Panc1 (cell line): ENCODE data around the gene VAPB. TPM values are rescaled to one million over a fixed set of nuclear protein-coding genes. Genes with fewer than 3 reads are reported as not detected.
A peak's percentile ranks its signal among the peaks of the same experiment; 100 is the strongest.

Experiments used
- ATAC-seq: fragments of 200-7000 bp; cut with Tn5 transposase; 2 replicates; pipeline ENCODE4 v1.9.1; 2020; ENCODE audit warnings: mild to moderate bottlenecking, moderate library complexity
- BruUV-seq: library from RNA; stranded (reverse); fragments of 400-500 nt; replicated peaks from 2 replicates; lab custom pipeline; 2021; lab: Mats Ljungman, UMichigan
- CTCF ChIA-PET: fragments of 300-600 bp; sonication (Branson Sonifier 250); formaldehyde crosslinking; loops from one replicate; lab custom pipeline; 2022; ENCODE audit warnings: antibody characterized with exemption; lab: Charles Lee
- POLR2A ChIA-PET: fragments of 300-600 bp; sonication (Branson Sonifier 250); formaldehyde crosslinking; loops from one replicate; lab custom pipeline; 2022; ENCODE audit warnings: antibody characterized with exemption; lab: Charles Lee
- DNase-seq: peaks from one replicate; pipeline ENCODE4 v3.0.0-alpha.2; 2010; ENCODE audit warnings: low read depth, low spot score
- H3K27ac ChIP-seq: 2 replicates; pipeline ENCODE4 v1.5.1; 2011; ENCODE audit warnings: mild to moderate bottlenecking, low read length, inconsistent platforms
- H3K27me3 ChIP-seq: fragments of 200-500 bp; sonication (Bioruptor generic); 2 replicates; pipeline ENCODE4 v1.6.0; 2014; ENCODE audit warnings: low read length, inconsistent platforms; ENCODE audit not compliant: control insufficient read depth, insufficient read depth
- H3K36me3 ChIP-seq: fragments of 200-500 bp; sonication (Bioruptor generic); 2 replicates; pipeline ENCODE4 v1.5.1; 2014; ENCODE audit warnings: inconsistent platforms, mild to moderate bottlenecking, low read length, moderate library complexity; ENCODE audit not compliant: control insufficient read depth, insufficient read depth
- H3K4me1 ChIP-seq: 2 replicates; pipeline ENCODE4 v1.5.1; 2011; ENCODE audit warnings: inconsistent platforms, mild to moderate bottlenecking, low read length, moderate library complexity; ENCODE audit not compliant: control insufficient read depth, insufficient read depth
- H3K4me3 ChIP-seq, 2 experiments: 2 replicates each; pipeline ENCODE4 v1.5.1; 2011 to 2012; ENCODE audit warnings: low read depth in 2 of 2, low read length in 2 of 2, mild to moderate bottlenecking in 2 of 2, inconsistent platforms in 1 of 2, moderate library complexity in 1 of 2
- H3K9me3 ChIP-seq: fragments of 200-500 bp; sonication (Bioruptor generic); 2 replicates; pipeline ENCODE4 v1.5.1; 2014; ENCODE audit warnings: low read depth, mild to moderate bottlenecking, inconsistent platforms, low read length, moderate library complexity; ENCODE audit not compliant: control insufficient read depth, insufficient read depth
- POLR2AphosphoS5 ChIP-seq: IDR thresholded peaks from 2 replicates; pipeline ENCODE4 v1.6.1; 2012; ENCODE audit warnings: mild to moderate bottlenecking, low read depth, low read length, moderate library complexity
- REST ChIP-seq, 2 experiments: IDR thresholded peaks; 2 replicates each; pipeline ENCODE4 v1.6.1; 2011 to 2012; ENCODE audit warnings: low read depth in 2 of 2, control low read depth in 1 of 2, low read length in 1 of 2, mild to moderate bottlenecking in 1 of 2, moderate library complexity in 1 of 2; ENCODE audit not compliant: insufficient read depth in 1 of 2
- SIN3A ChIP-seq: IDR thresholded peaks from 2 replicates; pipeline ENCODE4 v1.6.1; 2012; ENCODE audit warnings: low read depth, mild to moderate bottlenecking, low read length, moderate library complexity, borderline replicate concordance; ENCODE audit not compliant: insufficient read depth
- TCF7L2 ChIP-seq: IDR thresholded peaks from 2 replicates; pipeline ENCODE4 v1.6.1; 2011; ENCODE audit warnings: mild to moderate bottlenecking, low read depth, low read length, inconsistent platforms
- in situ Hi-C: cut with HindIII; loops from 2 replicates; pipeline ENCODE4 v1.10.0; 2016; ENCODE audit warnings: low sequenced_read_pairs, low pct_unique_long_range_greater_than_20kb
- intact Hi-C: fragments of 100-400 bp; cut with micrococcal nuclease; formaldehyde crosslinking; loops from one replicate; pipeline ENCODE4 v1.10.0; 2022; ENCODE audit not compliant: unreplicated experiment
- total RNA-seq: library from RNA; stranded (reverse); gene quantifications from one replicate; pipeline ENCODE4 v1.2.1, GENCODE V29; 2021; ENCODE audit not compliant: unreplicated experiment
- TF ChIP-seq, protein P1 (sequence below): fragments of 450-650 bp; IDR thresholded peaks from 2 replicates; pipeline ENCODE4 v1.5.1; 2017; ENCODE audit warnings: mild to moderate bottlenecking

Gene VAPB
- total RNA-seq, 1 experiment from 2014 or later = 50.9 TPM

- ATAC-seq = no peak
- ChIA-PET POLR2A (no interaction called here), CTCF (no interaction called here)
- Histone ChIP-seq H3K4me1 (no peaks in the 10 kb centered on the region), H3K4me3 (no peak overlapping the region), H3K36me3 (no peaks in the 10 kb centered on the region), H3K27me3 (no peaks in the 10 kb centered on the region), H3K27ac (no peak overlapping the region), H3K9me3 (peaks cover under 1% of the 10 kb centered on the region; the same call in 1 of the 2 replicates)
- DNase-seq = no peak
- intact Hi-C loops = no loop called here
- BruUV-seq = no TSS peak
- in situ Hi-C loops = no loop called here
- TF ChIP-seq POLR2AphosphoS5 (no peak), SIN3A (no peak), REST (IDR thresholded peaks at IDR 0.05; ENCODE audit: insufficient read depth in 1 of 2, low read depth in 2 of 2, low read length in 1 of 2) (no peak), TCF7L2 (no peak)
- TF ChIP-seq, protein P1, sequence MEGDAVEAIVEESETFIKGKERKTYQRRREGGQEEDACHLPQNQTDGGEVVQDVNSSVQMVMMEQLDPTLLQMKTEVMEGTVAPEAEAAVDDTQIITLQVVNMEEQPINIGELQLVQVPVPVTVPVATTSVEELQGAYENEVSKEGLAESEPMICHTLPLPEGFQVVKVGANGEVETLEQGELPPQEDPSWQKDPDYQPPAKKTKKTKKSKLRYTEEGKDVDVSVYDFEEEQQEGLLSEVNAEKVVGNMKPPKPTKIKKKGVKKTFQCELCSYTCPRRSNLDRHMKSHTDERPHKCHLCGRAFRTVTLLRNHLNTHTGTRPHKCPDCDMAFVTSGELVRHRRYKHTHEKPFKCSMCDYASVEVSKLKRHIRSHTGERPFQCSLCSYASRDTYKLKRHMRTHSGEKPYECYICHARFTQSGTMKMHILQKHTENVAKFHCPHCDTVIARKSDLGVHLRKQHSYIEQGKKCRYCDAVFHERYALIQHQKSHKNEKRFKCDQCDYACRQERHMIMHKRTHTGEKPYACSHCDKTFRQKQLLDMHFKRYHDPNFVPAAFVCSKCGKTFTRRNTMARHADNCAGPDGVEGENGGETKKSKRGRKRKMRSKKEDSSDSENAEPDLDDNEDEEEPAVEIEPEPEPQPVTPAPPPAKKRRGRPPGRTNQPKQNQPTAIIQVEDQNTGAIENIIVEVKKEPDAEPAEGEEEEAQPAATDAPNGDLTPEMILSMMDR = no peak
Observed at GRCh38 chr20:58480551-58481336, 91.7 kb downstream of the VAPB start.

DNA sequence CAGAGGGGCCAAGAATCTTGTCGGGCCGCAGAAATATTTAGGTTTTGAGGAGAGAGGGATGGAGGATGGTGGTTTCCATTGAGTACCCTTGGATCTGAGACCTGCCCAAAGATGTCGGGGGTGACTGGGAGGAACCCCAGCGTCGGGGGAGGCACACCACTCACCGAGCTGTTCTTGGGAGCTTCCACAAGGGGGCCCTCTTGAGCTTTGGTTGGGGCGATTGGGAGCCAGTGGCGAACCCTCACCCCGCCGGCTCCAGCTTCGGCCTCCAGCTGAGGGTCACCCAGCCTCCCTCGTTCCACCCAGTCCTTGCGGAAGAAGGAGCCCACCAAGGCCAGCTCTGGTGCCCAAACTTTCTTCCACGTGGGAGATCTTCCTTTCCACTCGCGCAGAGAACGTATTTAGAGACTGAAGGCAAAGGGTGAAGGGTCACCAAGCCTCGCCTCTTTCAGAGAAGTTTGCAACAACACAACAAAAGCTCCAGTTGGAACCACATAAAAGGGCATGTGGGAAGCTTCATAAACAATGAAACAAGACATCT lies 92.5 kb downstream of the VAPB start:
- ChIA-PET CTCF (no interaction called here), POLR2A (no interaction called here)
- in situ Hi-C loops (no loop called here), intact Hi-C loops (no loop called here)
- TF ChIP-seq REST (IDR thresholded peaks at IDR 0.05; ENCODE audit: insufficient read depth in 1 of 2, low read depth in 2 of 2, low read length in 1 of 2) = no peak
- TF ChIP-seq, protein P1 = peak; percentile 55; the same call in 1 of the 2 replicates
- H3K9me3 ChIP-seq = peaks cover 8% of the 10 kb centered on the region; the same call in 1 of the 2 replicates
- H3K27me3 ChIP-seq = no peaks in the 10 kb centered on the region
- no peak overlapping the region for H3K4me3 ChIP-seq
- H3K27ac ChIP-seq = no peak overlapping the region
- H3K4me1 ChIP-seq = no peaks in the 10 kb centered on the region
- DNase-seq (no peak), ATAC-seq (no peak)
- no peaks in the 10 kb centered on the region for H3K36me3 ChIP-seq
- no TSS peak for BruUV-seq
